D721Med (cell line): ENCODE data around the gene TOM1L1.

Source experiments
- DNase-seq: peaks from one replicate; pipeline ENCODE4 v3.0.0; 2011; ENCODE audit warnings: low spot score; ENCODE audit not compliant: insufficient read length
- FAIRE-seq: peaks from 2 replicates; lab custom pipeline; 2011; peaks lifted over from hg19 to GRCh38; lab: Jason Lieb, UNC
- CTCF ChIP-seq: IDR thresholded peaks from 2 replicates; pipeline ENCODE4 v1.5.1; 2012; ENCODE audit warnings: mild to moderate bottlenecking, control low read depth; ENCODE audit not compliant: insufficient read depth; ENCODE audit errors: missing control alignments

Gene TOM1L1

GRCh38 chr17:54982399-54982798 lies 81.7 kb downstream of the TOM1L1 start:
- FAIRE-seq = no peak
- DNase-seq = no peak
- TF ChIP-seq CTCF = no peak

GRCh38 chr17:54983260-54983659 lies 82.6 kb downstream of the TOM1L1 start:
- no peak for DNase-seq
- TF ChIP-seq CTCF = no peak
- FAIRE-seq = no peak

GRCh38 chr17:54985476-54985875 lies 84.8 kb downstream of the TOM1L1 start:
- FAIRE-seq (no peak), DNase-seq (no peak)
- no peak for TF ChIP-seq CTCF

- no peak for TF ChIP-seq CTCF
- FAIRE-seq (no peak), DNase-seq (no peak)
Observed at GRCh38 chr17:54990118-54990517, 89.5 kb downstream of the TOM1L1 start.

GRCh38 chr17:54991567-54991966 lies 90.9 kb downstream of the TOM1L1 start:
- FAIRE-seq = no peak
- DNase-seq = no peak
- no peak for TF ChIP-seq CTCF

GRCh38 chr17:54992797-54993639 lies 92.4 kb downstream of the TOM1L1 start:
- no peak for FAIRE-seq
- peak; percentile 24 for DNase-seq
- TF ChIP-seq CTCF = peak; percentile 96

- DNase-seq = no peak
- no peak for TF ChIP-seq CTCF
- FAIRE-seq = no peak
Observed at GRCh38 chr17:54996441-54996840, 95.8 kb downstream of the TOM1L1 start.
